H1 (cell line): ENCODE measurements around the gene WIPF1. TPM values are rescaled to one million over a fixed set of nuclear protein-coding genes. Genes with fewer than 3 reads are reported as not detected.

Source experiments
- SIN3A ChIP-seq, 2 experiments: IDR thresholded peaks in 1 of 2; conservative IDR thresholded peaks in 1 of 2; 2 replicates each; pipeline ENCODE4 v1.6.1; 2011 to 2012; ENCODE audit warnings: low read length in 2 of 2, improper control_type of control experiment in 1 of 2, low read depth in 1 of 2, mild to moderate bottlenecking in 1 of 2
- polyA plus RNA-seq, 7 experiments: library from polyadenylated mRNA; depleted of rRNA in 3 of 7; stranded (reverse) in 5 of 7; unstranded in 2 of 7; fragments of >200 nt in 5 of 7; fragments of 200-250 nt in 2 of 7; gene quantifications; 1 replicate in 5 of 7; 2 replicates in 1 of 7; 4 replicates in 1 of 7; pipeline versions ENCODE4 v1.2.1 to v1.2.3, GENCODE V29; 2011 to 2013; ENCODE audit warnings: missing spikeins in 2 of 7, mixed read lengths in 2 of 7
- total RNA-seq: library from RNA; stranded (reverse); fragmentation: NEBNext Ultra II Directional; extraction: Animal tissue kit (Norgen Biotek cat#: 25700); gene quantifications from 2 replicates; pipeline ENCODE4 v1.2.1, GENCODE V29; 2021

The WIPF1 gene
- total and polyA plus RNA-seq, 2 of the 8 experiments (the other 6 are each of a cell fraction or from before 2014, with no cell fraction given): 4.7 to 5.2 TPM

DNA sequence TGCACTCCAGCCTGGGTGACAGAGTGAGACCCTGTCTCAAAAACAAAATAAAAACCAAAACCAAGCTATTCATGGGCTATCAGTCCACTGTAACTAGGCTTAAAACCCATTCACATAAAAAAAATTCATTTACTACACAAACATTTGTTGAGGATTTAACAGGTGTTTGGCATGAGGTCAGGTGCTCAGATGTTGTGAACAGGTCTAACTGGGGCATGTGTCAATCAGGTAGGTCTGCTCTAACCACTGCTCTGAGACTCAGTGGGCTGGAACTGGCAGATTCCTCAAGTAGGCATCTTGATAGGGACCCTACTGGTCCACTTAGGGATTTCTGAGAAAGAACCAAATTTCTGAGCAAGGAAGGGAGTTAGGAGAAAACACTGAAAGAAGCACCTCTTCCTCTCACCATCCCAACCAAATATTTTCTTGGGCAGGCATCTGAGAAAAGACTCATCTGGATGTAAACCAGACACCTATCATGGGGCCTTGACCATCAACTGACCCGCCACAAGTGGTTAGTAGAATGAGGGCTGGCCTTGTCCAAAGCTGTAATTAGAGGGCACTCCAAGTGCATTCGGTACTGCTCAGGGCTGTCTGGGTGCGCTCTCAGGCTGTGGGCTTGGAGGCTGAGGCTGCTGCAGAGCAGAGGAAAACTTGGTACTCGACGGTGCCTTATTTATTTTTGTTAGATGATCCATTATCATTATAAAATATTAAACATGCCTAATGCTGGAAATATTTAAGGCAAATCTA lies 33.9 kb downstream of the WIPF1 start (continued):
- TF ChIP-seq SIN3A (conservative IDR thresholded peaks at IDR 0.05 in 1 of 2, IDR thresholded peaks at IDR 0.05 in 1 of 2; ENCODE audit: low read depth in 1 of 2, low read length in 2 of 2): no peak
- TF ChIP-seq, all 59 proteins: peak for 0
